GM19438 (cell line): Measurements from ENCODE around the gene RGS8.

Source experiments
- ATAC-seq: cut with Tn5 transposase; IDR thresholded peaks from one replicate; pipeline ENCODE4 v1.9.1; 2021; ENCODE audit warnings: low read depth; ENCODE audit not compliant: unreplicated experiment

Gene RGS8

GRCh38 chr1:182684116-182684828, at the start of gene RGS8:
TSS of gene RGS8 (minus strand) at chr1:182684587. CDS start at chr1:182669649, 14,938 bp downstream.
- ATAC-seq: no peak

- no peak for ATAC-seq
Measured at GRCh38 chr1:182731852-182732575, 47.6 kb upstream of the RGS8 start.

GRCh38 chr1:182726912-182727311, 42.5 kb upstream of the RGS8 start:
- ATAC-seq: no peak

- no peak for ATAC-seq
Measured at GRCh38 chr1:182725259-182726255, 41.2 kb upstream of the RGS8 start.

GRCh38 chr1:182724215-182724614, 39.8 kb upstream of the RGS8 start:
- ATAC-seq: no peak

- ATAC-seq: no peak
Measured at GRCh38 chr1:182723200-182723599, 38.8 kb upstream of the RGS8 start.

- no peak for ATAC-seq
Measured at GRCh38 chr1:182721525-182721924, 37.1 kb upstream of the RGS8 start.

- ATAC-seq: no peak
Measured at GRCh38 chr1:182720463-182720862, 36.1 kb upstream of the RGS8 start.

GRCh38 chr1:182719553-182719952, 35.2 kb upstream of the RGS8 start:
- no peak for ATAC-seq

- no peak for ATAC-seq
Measured at GRCh38 chr1:182718311-182718710, 33.9 kb upstream of the RGS8 start.

- ATAC-seq: no peak
Measured at GRCh38 chr1:182716740-182717720, 32.6 kb upstream of the RGS8 start.

- no peak for ATAC-seq
Measured at GRCh38 chr1:182715531-182715930, 31.1 kb upstream of the RGS8 start.

- ATAC-seq: no peak
Measured at GRCh38 chr1:182714546-182714945, 30.2 kb upstream of the RGS8 start.

GRCh38 chr1:182713939-182714338, 29.6 kb upstream of the RGS8 start:
- ATAC-seq: no peak

- ATAC-seq: no peak
Measured at GRCh38 chr1:182713492-182713891, 29.1 kb upstream of the RGS8 start.

GRCh38 chr1:182709855-182710254, 25.5 kb upstream of the RGS8 start:
- no peak for ATAC-seq

- ATAC-seq: no peak
Measured at GRCh38 chr1:182709225-182709764, 24.9 kb upstream of the RGS8 start.

- no peak for ATAC-seq
Measured at GRCh38 chr1:182707122-182707521, 22.7 kb upstream of the RGS8 start.

- ATAC-seq: no peak
Measured at GRCh38 chr1:182704677-182705076, 20.3 kb upstream of the RGS8 start.
